Esophagus squamous epithelium (tissue), 5 donors: Measurements from ENCODE around the gene PLBD1. TPM values are rescaled to one million over a fixed set of nuclear protein-coding genes. Genes with fewer than 3 reads are reported as not detected.
A peak's percentile ranks its signal among the peaks of the same experiment; 100 is the strongest.

Experiments
- DNase-seq: peaks from one replicate; lab custom pipeline; 2025; lab: John Stamatoyannopoulos, UW
- H3K27ac ChIP-seq, 4 donors: fragments of 200-600 bp; sonication (generic); one replicate each; pipeline ENCODE4 v1.5.1; 2016 to 2019; ENCODE audit warnings: mild to moderate bottlenecking in 1 of 4
- H3K27me3 ChIP-seq, 4 donors: fragments of 200-600 bp; sonication (generic); 1 replicate in 3 of 4; 2 replicates in 1 of 4; pipeline versions ENCODE4 v1.5.1 to v1.6.0; 2017 to 2021; ENCODE audit warnings: antibody characterized with exemption in 1 of 4
- H3K36me3 ChIP-seq, 3 donors: fragments of 200-600 bp; sonication (generic); one replicate each; pipeline ENCODE4 v1.5.1; 2016 to 2019
- H3K4me1 ChIP-seq, 3 donors: fragments of 200-600 bp; sonication (generic); one replicate each; pipeline ENCODE4 v1.5.1; 2017 to 2019
- H3K4me3 ChIP-seq, 4 donors: fragments of 200-600 bp; sonication (generic); 1 replicate in 3 of 4; 2 replicates in 1 of 4; pipeline ENCODE4 v1.5.1; 2016 to 2019; ENCODE audit warnings: mild to moderate bottlenecking in 2 of 4, moderate library complexity in 1 of 4
- H3K9me3 ChIP-seq, 3 donors: fragments of 200-600 bp; sonication (generic); one replicate each; pipeline ENCODE4 v1.5.1; 2016 to 2019
- POLR2A ChIP-seq, 4 donors: fragments of 450-650 bp; IDR thresholded peaks; one replicate each; pipeline ENCODE4 v1.6.1; 2017; ENCODE audit warnings: antibody characterized with exemption in 4 of 4, mild to moderate bottlenecking in 4 of 4, moderate library complexity in 3 of 4
- WGBS, 2 donors: methylation state at CpG; one replicate each; pipeline ENCODE4 v1.1.5; 2018; 5-methylcytosine and 5-hydroxymethylcytosine counted together
- intact Hi-C: fragments of 100-400 bp; cut with DNase I; formaldehyde crosslinking; loops from one replicate; pipeline ENCODE4 v1.15.0; 2022
- total RNA-seq, 4 donors: library from RNA; depleted of rRNA; stranded (reverse); fragments of >200 nt; gene quantifications; one replicate each; pipeline ENCODE4 v1.1.0, GENCODE V29; 2016
- TF ChIP-seq, protein P1 (sequence below), 6 experiments: fragments of 450-650 bp in 4 of 6; fragments of 200-600 bp in 2 of 6; sonication (generic) in 2 of 6; IDR thresholded peaks; one replicate each; pipeline ENCODE4 v1.5.1; 2016 to 2019; ENCODE audit warnings: antibody characterized with exemption in 6 of 6, mild to moderate bottlenecking in 4 of 6, moderate library complexity in 4 of 6
- donor health status: DM: yes; HTN: yes; CAD: no.

Gene PLBD1
- total RNA-seq, 4 donors from 2014 or later, result 32.4 to 71.8 (median 56.5) TPM

DNA sequence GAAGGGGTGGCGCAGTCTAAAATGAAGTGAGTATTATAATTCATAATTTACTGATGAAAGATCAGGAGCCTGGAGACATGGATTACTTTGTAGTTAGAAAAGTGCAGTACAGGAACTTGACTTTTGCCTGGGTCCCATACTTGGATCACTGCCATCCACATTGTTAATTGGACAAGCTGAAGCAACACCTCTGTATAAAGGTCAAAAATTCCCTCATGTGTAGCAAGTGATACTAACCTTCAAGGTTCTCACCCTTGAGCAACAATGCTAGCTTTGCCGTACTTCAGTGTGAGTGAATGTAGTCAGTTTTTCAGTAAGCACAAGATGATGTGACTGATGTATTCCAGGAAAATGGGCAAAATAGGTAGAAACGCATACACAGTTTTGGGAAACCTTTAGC, 44.6 kb upstream of the PLBD1 start:
- intact Hi-C loops, result no loop called here
- no peak for TF ChIP-seq POLR2A (IDR thresholded peaks at IDR 0.05)
- TF ChIP-seq, protein P1, sequence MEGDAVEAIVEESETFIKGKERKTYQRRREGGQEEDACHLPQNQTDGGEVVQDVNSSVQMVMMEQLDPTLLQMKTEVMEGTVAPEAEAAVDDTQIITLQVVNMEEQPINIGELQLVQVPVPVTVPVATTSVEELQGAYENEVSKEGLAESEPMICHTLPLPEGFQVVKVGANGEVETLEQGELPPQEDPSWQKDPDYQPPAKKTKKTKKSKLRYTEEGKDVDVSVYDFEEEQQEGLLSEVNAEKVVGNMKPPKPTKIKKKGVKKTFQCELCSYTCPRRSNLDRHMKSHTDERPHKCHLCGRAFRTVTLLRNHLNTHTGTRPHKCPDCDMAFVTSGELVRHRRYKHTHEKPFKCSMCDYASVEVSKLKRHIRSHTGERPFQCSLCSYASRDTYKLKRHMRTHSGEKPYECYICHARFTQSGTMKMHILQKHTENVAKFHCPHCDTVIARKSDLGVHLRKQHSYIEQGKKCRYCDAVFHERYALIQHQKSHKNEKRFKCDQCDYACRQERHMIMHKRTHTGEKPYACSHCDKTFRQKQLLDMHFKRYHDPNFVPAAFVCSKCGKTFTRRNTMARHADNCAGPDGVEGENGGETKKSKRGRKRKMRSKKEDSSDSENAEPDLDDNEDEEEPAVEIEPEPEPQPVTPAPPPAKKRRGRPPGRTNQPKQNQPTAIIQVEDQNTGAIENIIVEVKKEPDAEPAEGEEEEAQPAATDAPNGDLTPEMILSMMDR (IDR thresholded peaks at IDR 0.05), result no peak
- peak overlapping the region in 3 of 4 donors; percentile 26 to 82 (median 75) for H3K27ac ChIP-seq

DNA sequence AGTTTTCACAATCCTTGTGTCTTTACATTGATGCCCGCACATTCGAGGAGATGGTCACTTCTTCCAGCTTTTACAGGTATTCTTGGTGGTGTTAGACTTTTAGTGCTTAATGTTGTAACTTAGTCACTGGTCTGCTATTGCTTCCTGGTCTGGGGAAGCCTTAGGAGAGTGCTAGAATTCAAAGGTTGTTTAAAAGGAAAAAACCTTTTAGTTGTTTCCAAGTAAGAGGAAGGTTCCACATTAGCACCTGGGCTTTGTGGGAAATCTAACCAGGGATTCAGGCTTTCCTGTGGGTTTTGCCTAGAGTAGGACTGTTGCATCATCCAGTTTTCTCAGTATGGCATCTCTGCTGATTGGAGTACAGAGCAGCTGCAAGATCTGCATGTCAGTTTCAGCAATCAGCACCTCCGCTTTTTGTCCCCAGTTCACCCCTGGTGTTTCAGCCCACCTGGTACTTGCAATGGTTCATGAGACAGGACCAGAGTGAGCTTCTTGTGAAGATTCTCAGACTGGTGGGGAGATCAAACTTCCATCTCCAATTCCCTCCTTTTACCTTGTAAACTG, 44.0 kb upstream of the PLBD1 start:
- Histone ChIP-seq H3K27me3 (no peaks in the 10 kb centered on the region), H3K4me1 (peaks cover 6 to 46% (median 12%) of the 10 kb centered on the region in 3 donors), H3K27ac (peak overlapping the region in 2 of 4 donors; percentile 26 to 82), H3K9me3 (peaks cover 0 to 27% (median 6%) of the 10 kb centered on the region in 3 donors), H3K4me3 (no peak overlapping the region), H3K36me3 (no peaks in the 10 kb centered on the region)
- intact Hi-C loops, result no loop called here
- no peak for TF ChIP-seq POLR2A (IDR thresholded peaks at IDR 0.05)
- TF ChIP-seq, protein P1 (IDR thresholded peaks at IDR 0.05), result no peak
- DNase-seq, result no peak
- WGBS, 2 donors, result 91 to 97% methylated on average over 3 of the region's 3 CpGs

More for the DNA sequence above, 44.6 kb upstream of the PLBD1 start:
- H3K36me3 ChIP-seq, result no peaks in the 10 kb centered on the region
- H3K4me3 ChIP-seq, result no peak overlapping the region
- H3K4me1 ChIP-seq, result peaks cover 6 to 46% (median 12%) of the 10 kb centered on the region in 3 donors
- peaks cover 0 to 22% (median 5%) of the 10 kb centered on the region in 3 donors for H3K9me3 ChIP-seq
- no peak for DNase-seq
- WGBS, 2 donors, result 85 to 94% methylated on average over 3 of the region's 3 CpGs
- H3K27me3 ChIP-seq, result no peaks in the 10 kb centered on the region

DNA sequence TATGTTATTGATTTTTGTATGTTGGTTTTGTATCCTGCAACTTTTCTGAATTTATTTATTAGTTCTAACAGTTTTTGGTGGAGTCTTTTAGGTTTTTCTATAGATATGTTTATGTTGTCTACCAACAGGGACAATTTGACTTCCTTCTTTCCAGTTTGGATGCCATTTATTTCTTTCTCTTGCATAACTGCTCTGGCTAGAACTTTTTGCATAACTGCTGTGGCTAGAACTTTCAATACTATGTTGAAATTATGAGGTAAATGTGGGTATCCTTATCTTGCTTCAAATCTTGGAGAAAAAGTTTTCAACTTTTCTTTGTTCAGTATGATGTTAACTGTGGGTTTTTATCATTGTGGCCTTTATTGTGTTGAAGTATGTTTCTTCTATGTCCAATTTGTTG, 39.9 kb upstream of the PLBD1 start:
- H3K4me1 ChIP-seq, result peaks cover 0 to 12% (median 0%) of the 10 kb centered on the region in 3 donors
- intact Hi-C loops, result no loop called here
- no peak overlapping the region for H3K27ac ChIP-seq
- peaks cover 0 to 58% (median 28%) of the 10 kb centered on the region in 3 donors for H3K9me3 ChIP-seq
- no peak overlapping the region for H3K4me3 ChIP-seq
- TF ChIP-seq, protein P1 (IDR thresholded peaks at IDR 0.05), result no peak
- no peak for TF ChIP-seq POLR2A (IDR thresholded peaks at IDR 0.05)
- H3K27me3 ChIP-seq, result no peaks in the 10 kb centered on the region
- no peaks in the 10 kb centered on the region for H3K36me3 ChIP-seq
- DNase-seq, result no peak

DNA sequence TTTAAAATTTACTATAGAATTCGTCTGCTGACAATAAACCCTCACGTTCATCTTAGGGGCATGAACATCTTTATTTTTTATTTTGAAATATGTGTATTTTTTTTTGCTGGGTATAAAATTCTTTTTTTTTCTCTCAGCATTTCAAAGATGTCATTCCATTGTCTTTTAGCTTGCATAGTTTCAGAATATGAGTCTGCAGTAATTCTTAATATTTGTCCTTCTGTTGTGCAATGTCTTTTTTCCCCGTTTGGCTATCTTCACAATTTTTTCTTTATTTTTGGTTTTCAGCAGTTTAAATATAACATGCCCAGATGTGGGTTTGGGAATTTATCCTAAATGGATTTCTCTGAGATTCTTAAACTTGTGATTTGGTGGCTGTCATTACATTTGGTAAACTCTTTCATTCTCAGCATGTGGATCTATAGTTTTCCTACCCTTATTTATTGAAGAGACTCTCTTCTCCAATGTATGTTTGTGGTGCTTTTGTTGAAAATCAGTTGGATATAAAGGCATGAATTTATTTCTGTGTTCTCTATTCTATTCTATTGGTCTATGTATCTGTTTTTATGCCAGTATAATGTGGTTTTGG, 37.8 kb upstream of the PLBD1 start:
- TF ChIP-seq, protein P1 (IDR thresholded peaks at IDR 0.05), result no peak
- no peak for TF ChIP-seq POLR2A (IDR thresholded peaks at IDR 0.05)
- DNase-seq, result no peak
- WGBS, 2 donors, result 70 to 84% methylated on average over 3 of the region's 3 CpGs
- Histone ChIP-seq H3K9me3 (peaks cover 0 to 53% (median 28%) of the 10 kb centered on the region in 3 donors), H3K36me3 (no peaks in the 10 kb centered on the region), H3K4me3 (no peak overlapping the region), H3K27ac (no peak overlapping the region), H3K4me1 (peaks cover 0 to 5% (median 5%) of the 10 kb centered on the region in 3 donors), H3K27me3 (no peaks in the 10 kb centered on the region)
- intact Hi-C loops, result no loop called here

DNA sequence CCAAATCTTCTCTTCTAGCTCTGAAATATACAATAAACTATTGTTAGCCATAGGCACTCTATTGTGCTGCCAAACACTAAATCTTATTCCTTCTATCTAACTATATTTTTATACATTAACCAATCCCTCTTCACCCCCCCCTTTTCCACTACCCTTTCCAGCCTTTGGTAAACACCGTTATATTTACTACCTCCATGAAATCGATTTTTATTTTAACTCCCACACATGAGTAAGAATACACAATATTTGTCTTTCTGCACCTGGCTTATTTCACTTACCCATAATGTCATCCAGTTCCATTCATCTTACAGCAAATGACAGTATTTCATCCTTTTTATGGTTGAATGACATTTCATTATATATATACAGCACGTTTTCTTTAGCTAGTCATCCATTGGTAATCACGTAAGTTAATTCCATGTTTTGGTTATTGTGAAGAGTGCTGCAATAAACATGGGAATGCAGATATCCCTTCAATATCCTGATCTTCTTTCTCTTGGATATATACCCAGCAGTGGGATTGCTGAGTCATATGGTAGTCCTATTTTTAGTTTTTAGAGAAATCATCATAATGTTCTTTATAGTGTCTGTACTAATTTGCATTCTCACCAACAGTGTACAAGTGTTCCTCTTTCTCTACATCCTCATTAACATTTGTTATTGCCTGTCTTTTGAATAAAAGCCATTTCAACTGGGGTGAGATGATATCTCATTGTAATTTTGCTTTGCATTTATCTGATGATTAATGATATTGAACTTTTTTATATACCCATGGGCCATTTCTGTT, 34.2 kb upstream of the PLBD1 start:
- no peak for DNase-seq
- H3K36me3 ChIP-seq, result no peaks in the 10 kb centered on the region
- no peaks in the 10 kb centered on the region for H3K27me3 ChIP-seq
- H3K27ac ChIP-seq, result no peak overlapping the region
- 35 to 61% methylated on average over 4 of the region's 4 CpGs for WGBS, 2 donors
- H3K4me3 ChIP-seq, result no peak overlapping the region
- peaks cover 0 to 32% (median 23%) of the 10 kb centered on the region in 3 donors for H3K9me3 ChIP-seq
- intact Hi-C loops, result no loop called here
- TF ChIP-seq, protein P1 (IDR thresholded peaks at IDR 0.05), result no peak
- TF ChIP-seq POLR2A (IDR thresholded peaks at IDR 0.05), result no peak
- peaks cover 0 to 5% (median 5%) of the 10 kb centered on the region in 3 donors for H3K4me1 ChIP-seq
